Embryonic facial prominence (tissue), 1 donor: Measurements from ENCODE around the gene POLDIP2.

Experiments
- DNase-seq: peaks from one replicate; pipeline ENCODE4 v3.0.0-alpha.2; 2016; ENCODE audit errors: extremely low spot score

POLDIP2 gene

GRCh38 chr17:28357061-28357900, at the start of gene POLDIP2:
Gene POLDIP2, minus strand, starts transcription at chr17:28357527. Its CDS starts 79 bp downstream, at chr17:28357448.
- DNase-seq = peak; percentile 90

- DNase-seq = no peak
Measured at GRCh38 chr17:28406473-28406814, 49.1 kb upstream of the POLDIP2 start.

- no peak for DNase-seq
Measured at GRCh38 chr17:28405632-28406472, 48.5 kb upstream of the POLDIP2 start, which contains the start of gene SLC46A1. Gene SLC46A1, minus strand, starts transcription at chr17:28406212. Its CDS starts 98 bp downstream, at chr17:28406114.

GRCh38 chr17:28404812-28405570, 47.7 kb upstream of the POLDIP2 start:
- DNase-seq = no peak

GRCh38 chr17:28404461-28404811, 47.1 kb upstream of the POLDIP2 start:
- no peak for DNase-seq

GRCh38 chr17:28404007-28404406, 46.7 kb upstream of the POLDIP2 start:
- no peak for DNase-seq

GRCh38 chr17:28402844-28403243, 45.5 kb upstream of the POLDIP2 start:
- DNase-seq = no peak

- DNase-seq = no peak
Measured at GRCh38 chr17:28402224-28402630, 44.9 kb upstream of the POLDIP2 start.

GRCh38 chr17:28399808-28400207, 42.5 kb upstream of the POLDIP2 start:
- no peak for DNase-seq

GRCh38 chr17:28398280-28398981, 41.1 kb upstream of the POLDIP2 start:
- no peak for DNase-seq

GRCh38 chr17:28397687-28398279, 40.5 kb upstream of the POLDIP2 start:
- DNase-seq = no peak

GRCh38 chr17:28397275-28397674, 39.9 kb upstream of the POLDIP2 start:
- DNase-seq = no peak

GRCh38 chr17:28396635-28397239, 39.4 kb upstream of the POLDIP2 start:
- DNase-seq = no peak

- no peak for DNase-seq
Measured at GRCh38 chr17:28395968-28396367, 38.6 kb upstream of the POLDIP2 start.

- no peak for DNase-seq
Measured at GRCh38 chr17:28395426-28395825, 38.1 kb upstream of the POLDIP2 start.

- DNase-seq = no peak
Measured at GRCh38 chr17:28394337-28395116, 37.2 kb upstream of the POLDIP2 start.

GRCh38 chr17:28392491-28392890, 35.2 kb upstream of the POLDIP2 start:
- DNase-seq = no peak

- no peak for DNase-seq
Measured at GRCh38 chr17:28391401-28391800, 34.1 kb upstream of the POLDIP2 start.

GRCh38 chr17:28390984-28391383, 33.7 kb upstream of the POLDIP2 start:
- DNase-seq = no peak

- no peak for DNase-seq
Measured at GRCh38 chr17:28390563-28390962, 33.2 kb upstream of the POLDIP2 start.
